Liver (tissue), 3 donors: ENCODE measurements around the gene CFAP45.

Experiments used
- CTCF ChIP-seq: fragments of 150-350 bp; IDR thresholded peaks from 2 replicates; pipeline ENCODE4 v1.5.1; 2017; ENCODE audit warnings: improper control_type of control experiment, low read depth, low read length; ENCODE audit not compliant: missing input control
- EGR1 ChIP-seq, 2 donors: IDR thresholded peaks; 2 replicates each; pipeline ENCODE4 v1.6.1; 2016 to 2018; ENCODE audit warnings: antibody characterized with exemption in 2 of 2, low read depth in 2 of 2
- FOXA1 ChIP-seq: IDR thresholded peaks from 2 replicates; pipeline ENCODE4 v1.6.1; 2016; ENCODE audit warnings: antibody characterized with exemption
- FOXA2 ChIP-seq: IDR thresholded peaks from 2 replicates; pipeline ENCODE4 v1.6.1; 2016; ENCODE audit warnings: antibody characterized with exemption
- GABPA ChIP-seq, 2 donors: IDR thresholded peaks in 1 of 2; conservative IDR thresholded peaks in 1 of 2; 2 replicates each; pipeline ENCODE4 v1.6.1; 2016; ENCODE audit warnings: antibody characterized with exemption in 2 of 2, mild to moderate bottlenecking in 1 of 2, moderate library complexity in 1 of 2
- HNF4A ChIP-seq, 2 donors: conservative IDR thresholded peaks; 2 replicates each; pipeline ENCODE4 v1.6.1; 2016; ENCODE audit warnings: antibody characterized with exemption in 2 of 2, mild to moderate bottlenecking in 2 of 2
- HNF4G ChIP-seq: IDR thresholded peaks from 2 replicates; pipeline ENCODE4 v1.6.1; 2016; ENCODE audit warnings: antibody characterized with exemption
- JUND ChIP-seq, 2 donors: IDR thresholded peaks; 2 replicates each; pipeline ENCODE4 v1.6.1; 2016; ENCODE audit warnings: antibody characterized with exemption in 2 of 2
- MAX ChIP-seq: IDR thresholded peaks from 2 replicates; pipeline ENCODE4 v1.6.1; 2016; ENCODE audit warnings: antibody characterized with exemption
- REST ChIP-seq: IDR thresholded peaks from 2 replicates; pipeline ENCODE4 v1.6.1; 2016; ENCODE audit warnings: antibody characterized with exemption, mild to moderate bottlenecking
- SP1 ChIP-seq: IDR thresholded peaks from 2 replicates; pipeline ENCODE4 v1.6.1; 2018; ENCODE audit warnings: antibody characterized with exemption, mild to moderate bottlenecking
- TAF1 ChIP-seq: conservative IDR thresholded peaks from 2 replicates; pipeline ENCODE4 v1.6.1; 2016; ENCODE audit warnings: antibody characterized with exemption, mild to moderate bottlenecking
- YY1 ChIP-seq: IDR thresholded peaks from 2 replicates; pipeline ENCODE4 v1.6.1; 2016; ENCODE audit warnings: antibody characterized with exemption, mild to moderate bottlenecking
- ZBTB33 ChIP-seq: IDR thresholded peaks from 2 replicates; pipeline ENCODE4 v1.6.1; 2016; ENCODE audit warnings: antibody characterized with exemption
- donor health status: healthy.
- donor health status: healthy.

- TF ChIP-seq CTCF (no peak), TAF1 (no peak), HNF4A (conservative IDR thresholded peaks at IDR 0.05) (no peak), HNF4G (no peak), REST (no peak), GABPA (IDR thresholded peaks at IDR 0.05 in 1 of 2, conservative IDR thresholded peaks at IDR 0.05 in 1 of 2) (no peak), SP1 (no peak), FOXA1 (no peak), YY1 (no peak), MAX (no peak), EGR1 (IDR thresholded peaks at IDR 0.05; ENCODE audit: low read depth in 2 of 2) (no peak), ZBTB33 (no peak), FOXA2 (no peak), JUND (IDR thresholded peaks at IDR 0.05) (no peak)
Measured at GRCh38 chr1:159916242-159917051, 16.5 kb upstream of the CFAP45 start.
